ENCODE measurements around the gene CALML6. TPM values are rescaled to one million over a fixed set of nuclear protein-coding genes. Genes with fewer than 3 reads are reported as not detected.
A peak's percentile ranks its signal among the peaks of the same experiment; 100 is the strongest.

CALML6 gene
- total and polyA plus RNA-seq, 5 donors from 2014 or later = not detected

DNA sequence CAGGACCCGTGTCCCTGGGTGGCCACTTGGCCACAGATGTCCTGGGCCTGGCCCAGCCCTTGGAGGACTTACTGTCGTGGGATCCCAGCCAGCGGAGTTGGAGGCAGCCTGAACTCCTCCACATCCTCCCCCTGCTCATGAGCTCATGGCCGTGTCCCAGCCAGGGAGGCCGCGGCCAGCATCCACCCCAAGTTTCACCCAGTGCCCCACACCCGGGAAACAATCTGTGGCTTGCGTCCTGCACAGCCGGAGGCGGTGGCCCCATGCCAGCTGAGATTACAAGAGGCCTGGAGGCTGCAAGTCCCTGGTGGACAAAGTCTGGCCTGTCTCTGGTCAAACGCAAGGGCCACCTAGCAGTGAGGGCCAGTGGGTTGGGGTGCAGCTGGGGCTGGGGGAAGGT, 31.5 kb downstream of the CALML6 start:
- ATAC-seq (ENCODE audit: low read depth in 2 of 2) = no peak
- H3K36me3 Mint-ChIP-seq = no peaks in the 10 kb centered on the region

DNA sequence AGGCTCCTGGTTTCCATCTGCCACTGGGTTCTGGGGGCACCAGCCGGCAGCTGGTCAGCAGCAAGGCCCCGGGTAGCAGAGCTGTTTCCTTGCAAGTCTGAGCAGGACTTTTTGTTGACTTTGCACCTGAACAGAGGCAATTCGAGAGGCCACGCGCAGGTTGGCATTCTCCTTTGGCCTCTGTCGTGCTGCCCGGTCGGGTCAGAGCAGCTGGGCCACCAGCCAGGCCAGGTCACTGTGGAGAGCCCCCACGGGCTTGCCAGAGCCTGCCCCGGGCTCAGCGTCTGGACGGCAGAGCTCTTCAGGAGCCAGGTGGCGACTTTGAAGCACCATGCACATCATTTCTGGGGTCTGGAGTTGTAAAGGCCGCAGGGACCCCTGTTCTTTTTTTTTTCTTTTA, 32.4 kb downstream of the CALML6 start:
- ATAC-seq (ENCODE audit: low read depth in 2 of 2) (no peak), DNase-seq (no peak)
- Histone ChIP-seq H3K4me3 (ENCODE audit: low read depth, low read length) (no peak overlapping the region), H3K36me3 (ENCODE audit: control insufficient read depth, insufficient read depth, low read length) (no peaks in the 10 kb centered on the region), H3K27me3 (ENCODE audit: control insufficient read depth, insufficient read depth, low read length) (no peaks in the 10 kb centered on the region), H3K9me3 (ENCODE audit: control insufficient read depth in 2 of 2, low read length in 2 of 2) (peaks cover 3 to 7% of the 10 kb centered on the region in 2 experiments), H3K27ac (ENCODE audit: insufficient read depth, low read length, poor library complexity, severe bottlenecking) (no peak overlapping the region), H3K4me1 (ENCODE audit: control insufficient read depth, insufficient read depth, low read length, poor library complexity, severe bottlenecking) (peaks cover 6% of the 10 kb centered on the region)
- H3K4me3 Mint-ChIP-seq = no peak overlapping the region
- H3K4me1 Mint-ChIP-seq = peaks cover 0 to 10% (median 2%) of the 10 kb centered on the region in 4 donors
- no peaks in the 10 kb centered on the region for H3K27me3 Mint-ChIP-seq
- peaks cover 0 to 13% (median 0%) of the 10 kb centered on the region in 7 donors for H3K9me3 Mint-ChIP-seq
- H3K27ac Mint-ChIP-seq = no peak overlapping the region
- no peaks in the 10 kb centered on the region for H3K36me3 Mint-ChIP-seq

More for the DNA sequence above, 31.5 kb downstream of the CALML6 start:
- Histone ChIP-seq H3K9me3 (ENCODE audit: control insufficient read depth in 2 of 2, low read length in 2 of 2) (peaks cover 3 to 7% of the 10 kb centered on the region in 2 experiments), H3K27me3 (ENCODE audit: control insufficient read depth, insufficient read depth, low read length) (no peaks in the 10 kb centered on the region), H3K4me1 (ENCODE audit: control insufficient read depth, insufficient read depth, low read length, poor library complexity, severe bottlenecking) (peaks cover 6% of the 10 kb centered on the region), H3K4me3 (ENCODE audit: low read depth, low read length) (no peak overlapping the region), H3K27ac (ENCODE audit: insufficient read depth, low read length, poor library complexity, severe bottlenecking) (no peak overlapping the region), H3K36me3 (ENCODE audit: control insufficient read depth, insufficient read depth, low read length) (no peaks in the 10 kb centered on the region)
- no peaks in the 10 kb centered on the region for H3K27me3 Mint-ChIP-seq
- peaks cover 0 to 10% (median 2%) of the 10 kb centered on the region in 4 donors for H3K4me1 Mint-ChIP-seq
- no peak overlapping the region for H3K4me3 Mint-ChIP-seq
- no peak overlapping the region for H3K27ac Mint-ChIP-seq
- DNase-seq = no peak
- peaks cover 0 to 11% (median 1%) of the 10 kb centered on the region in 7 donors for H3K9me3 Mint-ChIP-seq

DNA sequence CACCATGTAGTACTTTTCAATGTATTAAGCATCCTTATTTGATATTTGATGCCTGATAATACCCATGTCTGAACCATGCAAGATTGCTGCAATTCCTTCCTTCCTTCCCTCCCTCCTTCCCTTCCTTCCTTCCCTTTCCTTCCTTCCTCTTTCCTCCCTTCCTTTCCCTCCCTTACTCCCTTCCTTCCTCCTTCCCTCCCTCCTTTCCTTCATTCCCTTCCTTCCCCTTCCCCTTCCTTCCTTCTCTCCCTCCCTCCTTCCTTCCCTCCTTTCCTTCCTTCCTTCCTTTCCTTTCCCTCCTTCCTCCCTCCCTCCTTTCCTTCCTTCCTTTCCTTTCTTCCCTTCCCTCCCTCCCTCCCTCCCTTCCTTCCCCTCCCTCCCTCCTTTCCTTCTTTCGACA, 33.7 kb downstream of the CALML6 start:
- ATAC-seq (ENCODE audit: low read depth in 2 of 2) = no peak
- Mint-ChIP-seq H3K27ac (no peak overlapping the region), H3K4me1 (peaks cover 0 to 8% (median 1%) of the 10 kb centered on the region in 4 donors), H3K9me3 (peaks cover 0 to 13% (median 2%) of the 10 kb centered on the region in 7 donors), H3K27me3 (peaks cover 10% of the 10 kb centered on the region), H3K36me3 (no peaks in the 10 kb centered on the region), H3K4me3 (no peak overlapping the region)
- Histone ChIP-seq H3K27ac (ENCODE audit: insufficient read depth, low read length, poor library complexity, severe bottlenecking) (no peak overlapping the region), H3K27me3 (ENCODE audit: control insufficient read depth, insufficient read depth, low read length) (no peaks in the 10 kb centered on the region), H3K9me3 (ENCODE audit: control insufficient read depth in 2 of 2, low read length in 2 of 2) (peaks cover 3 to 7% of the 10 kb centered on the region in 2 experiments), H3K4me1 (ENCODE audit: control insufficient read depth, insufficient read depth, low read length, poor library complexity, severe bottlenecking) (peaks cover 5% of the 10 kb centered on the region), H3K4me3 (ENCODE audit: low read depth, low read length) (no peak overlapping the region), H3K36me3 (ENCODE audit: control insufficient read depth, insufficient read depth, low read length) (no peaks in the 10 kb centered on the region)
- no peak for DNase-seq

DNA sequence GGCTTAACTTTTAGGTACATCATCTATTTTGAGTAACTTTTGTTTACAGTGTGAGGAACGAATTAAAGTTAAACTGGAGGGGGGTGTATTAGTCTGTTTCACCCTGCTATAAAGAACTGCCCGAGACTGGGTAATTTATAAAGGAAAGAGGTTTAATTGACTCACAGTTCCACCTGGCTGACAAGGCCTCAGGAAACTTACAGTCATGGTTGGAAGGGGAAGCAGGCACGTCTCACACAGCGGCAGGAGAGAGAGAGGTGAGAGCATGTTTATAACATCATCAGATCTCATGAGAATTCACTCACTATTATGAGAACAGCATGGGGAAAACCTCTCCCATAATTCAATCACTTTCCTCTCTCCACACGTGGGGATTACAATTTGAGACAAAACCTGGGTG, 35.9 kb downstream of the CALML6 start:
- DNase-seq = no peak
- Histone ChIP-seq H3K4me3 (ENCODE audit: low read depth, low read length) (no peak overlapping the region), H3K27ac (ENCODE audit: insufficient read depth, low read length, poor library complexity, severe bottlenecking) (no peak overlapping the region), H3K4me1 (ENCODE audit: control insufficient read depth, insufficient read depth, low read length, poor library complexity, severe bottlenecking) (no peaks in the 10 kb centered on the region), H3K36me3 (ENCODE audit: control insufficient read depth, insufficient read depth, low read length) (no peaks in the 10 kb centered on the region), H3K9me3 (ENCODE audit: control insufficient read depth in 2 of 2, low read length in 2 of 2) (peaks cover 3 to 7% of the 10 kb centered on the region in 2 experiments), H3K27me3 (ENCODE audit: control insufficient read depth, insufficient read depth, low read length) (no peaks in the 10 kb centered on the region)
- Mint-ChIP-seq H3K36me3 (no peaks in the 10 kb centered on the region), H3K4me1 (peaks cover 0 to 3% (median 0%) of the 10 kb centered on the region in 4 donors), H3K27ac (no peak overlapping the region), H3K4me3 (no peak overlapping the region), H3K27me3 (peaks cover 10% of the 10 kb centered on the region), H3K9me3 (peaks cover 0 to 13% (median 3%) of the 10 kb centered on the region in 7 donors)
- no peak for ATAC-seq (ENCODE audit: low read depth in 2 of 2)

GRCh38 chr1:1954015-1954414, 39.0 kb downstream of the CALML6 start:
- no peak overlapping the region for H3K4me3 ChIP-seq (ENCODE audit: low read depth, low read length)
- Mint-ChIP-seq H3K9me3 (peaks cover 0 to 13% (median 3%) of the 10 kb centered on the region in 7 donors), H3K27me3 (peaks cover 14% of the 10 kb centered on the region), H3K36me3 (no peaks in the 10 kb centered on the region), H3K4me3 (no peak overlapping the region), H3K27ac (no peak overlapping the region), H3K4me1 (peaks cover 0 to 4% (median 0%) of the 10 kb centered on the region in 4 donors)
- no peak overlapping the region for H3K27ac ChIP-seq (ENCODE audit: insufficient read depth, low read length, poor library complexity, severe bottlenecking)
- H3K9me3 ChIP-seq (ENCODE audit: control insufficient read depth in 2 of 2, low read length in 2 of 2) = peaks cover 3 to 7% of the 10 kb centered on the region in 2 experiments
- H3K27me3 ChIP-seq (ENCODE audit: control insufficient read depth, insufficient read depth, low read length) = no peaks in the 10 kb centered on the region
- ATAC-seq (ENCODE audit: low read depth in 2 of 2) (no peak), DNase-seq (no peak)
- no peaks in the 10 kb centered on the region for H3K4me1 ChIP-seq (ENCODE audit: control insufficient read depth, insufficient read depth, low read length, poor library complexity, severe bottlenecking)
- H3K36me3 ChIP-seq (ENCODE audit: control insufficient read depth, insufficient read depth, low read length) = no peaks in the 10 kb centered on the region

GRCh38 chr1:1954831-1955441, 39.9 kb downstream of the CALML6 start:
- ATAC-seq (ENCODE audit: low read depth in 2 of 2) (no peak), DNase-seq (no peak)
- Mint-ChIP-seq H3K9me3 (peaks cover 0 to 13% (median 3%) of the 10 kb centered on the region in 7 donors), H3K4me3 (no peak overlapping the region), H3K27ac (peak overlapping the region in 1 of 3 donors; percentile 93), H3K36me3 (no peaks in the 10 kb centered on the region), H3K27me3 (peaks cover 20% of the 10 kb centered on the region), H3K4me1 (peaks cover 0 to 4% (median 0%) of the 10 kb centered on the region in 4 donors)
- H3K9me3 ChIP-seq (ENCODE audit: control insufficient read depth in 2 of 2, low read length in 2 of 2) = peaks cover 3 to 7% of the 10 kb centered on the region in 2 experiments
- H3K4me1 ChIP-seq (ENCODE audit: control insufficient read depth, insufficient read depth, low read length, poor library complexity, severe bottlenecking) = no peaks in the 10 kb centered on the region
- H3K36me3 ChIP-seq (ENCODE audit: control insufficient read depth, insufficient read depth, low read length) = no peaks in the 10 kb centered on the region
- H3K4me3 ChIP-seq (ENCODE audit: low read depth, low read length) = no peak overlapping the region
- no peaks in the 10 kb centered on the region for H3K27me3 ChIP-seq (ENCODE audit: control insufficient read depth, insufficient read depth, low read length)
- H3K27ac ChIP-seq (ENCODE audit: insufficient read depth, low read length, poor library complexity, severe bottlenecking) = no peak overlapping the region

DNA sequence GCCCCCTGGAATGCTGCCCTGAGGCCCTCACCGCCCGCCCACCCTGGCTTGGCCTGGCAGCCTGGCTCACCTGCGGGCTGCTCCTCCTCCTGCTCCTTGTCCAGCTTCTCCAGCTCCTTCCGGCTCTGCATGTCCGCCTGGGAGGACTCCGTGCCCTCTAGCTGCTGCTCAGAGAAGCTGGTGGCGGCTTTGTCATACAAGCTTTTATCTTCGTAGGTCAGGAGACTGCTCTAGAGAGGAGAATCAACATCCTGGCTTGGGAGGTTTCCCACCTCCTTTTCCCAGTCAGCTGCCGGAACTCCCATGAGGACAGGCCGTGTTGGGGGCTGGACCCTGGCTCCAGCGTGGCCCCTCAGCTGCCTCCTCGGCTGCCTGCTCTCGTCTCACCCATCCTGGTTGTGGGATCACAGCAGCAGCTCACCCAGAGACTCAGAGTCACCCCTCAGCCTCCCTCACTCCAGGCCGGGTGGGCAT, 40.6 kb downstream of the CALML6 start:
- Histone ChIP-seq H3K27ac (ENCODE audit: insufficient read depth, low read length, poor library complexity, severe bottlenecking) (no peak overlapping the region), H3K9me3 (ENCODE audit: control insufficient read depth in 2 of 2, low read length in 2 of 2) (peaks cover 3% of the 10 kb centered on the region in 2 experiments), H3K36me3 (ENCODE audit: control insufficient read depth, insufficient read depth, low read length) (no peaks in the 10 kb centered on the region), H3K4me1 (ENCODE audit: control insufficient read depth, insufficient read depth, low read length, poor library complexity, severe bottlenecking) (no peaks in the 10 kb centered on the region), H3K27me3 (ENCODE audit: control insufficient read depth, insufficient read depth, low read length) (no peaks in the 10 kb centered on the region), H3K4me3 (ENCODE audit: low read depth, low read length) (no peak overlapping the region)
- peaks cover 0 to 11% (median 3%) of the 10 kb centered on the region in 7 donors for H3K9me3 Mint-ChIP-seq
- DNase-seq (no peak), ATAC-seq (ENCODE audit: low read depth in 2 of 2) (no peak)
- H3K27ac Mint-ChIP-seq = no peak overlapping the region
- H3K36me3 Mint-ChIP-seq = no peaks in the 10 kb centered on the region
- H3K27me3 Mint-ChIP-seq = peaks cover 20% of the 10 kb centered on the region
- H3K4me3 Mint-ChIP-seq = no peak overlapping the region
- peaks cover 0 to 4% (median 0%) of the 10 kb centered on the region in 4 donors for H3K4me1 Mint-ChIP-seq

DNA sequence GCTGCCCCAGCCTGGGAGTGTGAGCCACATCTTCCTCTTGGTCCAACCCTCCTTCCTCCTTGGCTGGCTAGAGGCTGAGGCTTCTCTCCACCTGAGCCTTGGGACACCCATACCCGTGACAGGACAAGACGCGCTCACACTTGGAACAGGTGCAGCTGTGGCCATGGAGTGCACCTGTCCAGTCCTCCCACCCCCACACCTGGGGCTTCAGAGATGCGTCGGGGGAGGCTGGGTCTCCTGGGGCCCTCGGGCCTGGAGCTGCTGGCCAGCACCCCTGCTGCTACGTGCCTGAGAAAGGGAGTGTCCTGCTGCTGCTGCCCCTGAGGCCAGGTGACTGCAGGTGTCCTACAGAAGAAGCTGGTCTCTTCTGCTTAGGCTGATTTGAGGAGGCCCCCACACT, 41.0 kb downstream of the CALML6 start:
- Histone ChIP-seq H3K4me3 (ENCODE audit: low read depth, low read length) (no peak overlapping the region), H3K9me3 (ENCODE audit: control insufficient read depth in 2 of 2, low read length in 2 of 2) (peaks cover 0 to under 1% of the 10 kb centered on the region in 2 experiments), H3K36me3 (ENCODE audit: control insufficient read depth, insufficient read depth, low read length) (no peaks in the 10 kb centered on the region), H3K4me1 (ENCODE audit: control insufficient read depth, insufficient read depth, low read length, poor library complexity, severe bottlenecking) (no peaks in the 10 kb centered on the region), H3K27me3 (ENCODE audit: control insufficient read depth, insufficient read depth, low read length) (no peaks in the 10 kb centered on the region), H3K27ac (ENCODE audit: insufficient read depth, low read length, poor library complexity, severe bottlenecking) (no peak overlapping the region)
- ATAC-seq (ENCODE audit: low read depth in 2 of 2) (no peak), DNase-seq (no peak)
- Mint-ChIP-seq H3K27ac (no peak overlapping the region), H3K4me1 (peaks cover 0 to 4% (median 0%) of the 10 kb centered on the region in 4 donors), H3K4me3 (no peak overlapping the region), H3K9me3 (peaks cover 0 to 6% (median 3%) of the 10 kb centered on the region in 7 donors), H3K27me3 (peaks cover 20% of the 10 kb centered on the region), H3K36me3 (no peaks in the 10 kb centered on the region)
